HFF-Myc (cell line): ENCODE measurements around the gene RAB27B.

Experiments used
- DNase-seq: peaks from one replicate; pipeline ENCODE4 v3.0.0-alpha.2; 2011; ENCODE audit warnings: low read depth; ENCODE audit errors: extremely low read depth
- H3K4me3 ChIP-seq: replicated peaks from 2 replicates; pipeline ENCODE4 v1.5.1; 2011; ENCODE audit warnings: low read depth, mild to moderate bottlenecking, control low read depth, low read length
- TF ChIP-seq, protein P1 (sequence below): IDR thresholded peaks from 2 replicates; pipeline ENCODE4 v1.5.1; 2012; ENCODE audit warnings: mild to moderate bottlenecking, low read depth, low read length, control low read depth; ENCODE audit errors: missing control alignments

The RAB27B gene, protein sequence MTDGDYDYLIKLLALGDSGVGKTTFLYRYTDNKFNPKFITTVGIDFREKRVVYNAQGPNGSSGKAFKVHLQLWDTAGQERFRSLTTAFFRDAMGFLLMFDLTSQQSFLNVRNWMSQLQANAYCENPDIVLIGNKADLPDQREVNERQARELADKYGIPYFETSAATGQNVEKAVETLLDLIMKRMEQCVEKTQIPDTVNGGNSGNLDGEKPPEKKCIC

DNA sequence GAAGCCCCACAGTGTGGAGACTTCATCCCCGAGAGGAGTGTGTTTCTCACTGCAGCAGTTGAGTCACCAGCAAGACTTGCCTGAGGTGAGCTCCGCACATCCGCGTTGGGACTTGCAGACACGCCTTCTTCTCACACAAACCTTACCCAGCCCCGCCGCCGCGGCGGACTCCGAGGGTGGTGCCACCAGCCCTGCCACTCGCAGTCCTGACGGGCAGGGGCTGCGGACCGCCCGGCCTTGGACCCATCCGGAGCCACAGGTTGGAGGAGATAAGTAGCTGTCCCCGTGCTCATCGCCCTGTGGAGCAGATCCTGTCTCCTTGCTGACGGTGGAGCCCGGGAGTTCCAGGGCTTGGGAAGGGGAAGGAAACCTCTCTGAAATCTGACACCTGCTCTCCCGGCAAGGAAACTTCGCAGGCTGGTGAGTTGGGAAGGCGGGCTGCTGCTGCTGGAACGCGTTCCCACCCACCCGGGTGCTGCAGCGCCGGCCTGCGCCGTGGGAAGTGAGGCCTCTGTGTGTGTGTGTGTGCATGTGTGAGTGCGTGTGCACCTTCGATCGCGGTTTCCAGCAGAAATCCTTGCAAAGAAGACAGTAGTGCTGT lies at the start of gene RAB27B:
RAB27B (plus strand) TSS at position 197 of the 601 bp plus-strand sequence. CDS start 49,109 bp downstream, outside the sequence.
- TF ChIP-seq, protein P1, sequence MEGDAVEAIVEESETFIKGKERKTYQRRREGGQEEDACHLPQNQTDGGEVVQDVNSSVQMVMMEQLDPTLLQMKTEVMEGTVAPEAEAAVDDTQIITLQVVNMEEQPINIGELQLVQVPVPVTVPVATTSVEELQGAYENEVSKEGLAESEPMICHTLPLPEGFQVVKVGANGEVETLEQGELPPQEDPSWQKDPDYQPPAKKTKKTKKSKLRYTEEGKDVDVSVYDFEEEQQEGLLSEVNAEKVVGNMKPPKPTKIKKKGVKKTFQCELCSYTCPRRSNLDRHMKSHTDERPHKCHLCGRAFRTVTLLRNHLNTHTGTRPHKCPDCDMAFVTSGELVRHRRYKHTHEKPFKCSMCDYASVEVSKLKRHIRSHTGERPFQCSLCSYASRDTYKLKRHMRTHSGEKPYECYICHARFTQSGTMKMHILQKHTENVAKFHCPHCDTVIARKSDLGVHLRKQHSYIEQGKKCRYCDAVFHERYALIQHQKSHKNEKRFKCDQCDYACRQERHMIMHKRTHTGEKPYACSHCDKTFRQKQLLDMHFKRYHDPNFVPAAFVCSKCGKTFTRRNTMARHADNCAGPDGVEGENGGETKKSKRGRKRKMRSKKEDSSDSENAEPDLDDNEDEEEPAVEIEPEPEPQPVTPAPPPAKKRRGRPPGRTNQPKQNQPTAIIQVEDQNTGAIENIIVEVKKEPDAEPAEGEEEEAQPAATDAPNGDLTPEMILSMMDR, result no peak
- peak; percentile 56 for DNase-seq
- peak within 1 kb of the TSS; percentile 54 for H3K4me3 ChIP-seq

DNA sequence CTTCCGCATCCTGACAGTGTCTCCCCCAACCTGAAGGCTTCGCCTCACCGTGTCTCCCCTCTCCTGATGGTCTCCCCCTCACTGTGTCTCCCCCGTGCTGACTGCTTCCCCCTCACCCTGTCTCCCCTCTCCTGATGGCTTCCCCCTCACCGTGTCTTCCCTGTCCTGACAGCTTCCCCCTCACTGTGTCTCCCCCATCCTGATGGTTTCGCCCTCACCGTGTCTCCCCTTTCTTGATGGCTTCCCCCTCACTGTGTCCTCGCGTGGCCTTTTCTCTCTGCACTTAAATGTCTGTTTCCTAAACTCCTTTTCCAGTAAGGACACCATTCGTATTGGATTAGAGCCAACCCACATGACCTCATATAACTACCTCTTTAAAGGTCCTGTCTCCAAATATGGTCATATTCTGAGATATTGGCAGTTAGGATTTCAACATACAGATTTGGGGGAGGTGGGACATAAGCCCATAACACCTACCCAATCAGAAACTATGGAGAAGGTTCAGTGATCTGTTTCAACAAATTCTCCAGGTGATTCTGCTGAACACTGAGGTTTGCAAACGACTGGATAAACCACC lies 47.9 kb upstream of the RAB27B start:
- H3K4me3 ChIP-seq, result no peak overlapping the region
- no peak for DNase-seq
- TF ChIP-seq, protein P1, result no peak

DNA sequence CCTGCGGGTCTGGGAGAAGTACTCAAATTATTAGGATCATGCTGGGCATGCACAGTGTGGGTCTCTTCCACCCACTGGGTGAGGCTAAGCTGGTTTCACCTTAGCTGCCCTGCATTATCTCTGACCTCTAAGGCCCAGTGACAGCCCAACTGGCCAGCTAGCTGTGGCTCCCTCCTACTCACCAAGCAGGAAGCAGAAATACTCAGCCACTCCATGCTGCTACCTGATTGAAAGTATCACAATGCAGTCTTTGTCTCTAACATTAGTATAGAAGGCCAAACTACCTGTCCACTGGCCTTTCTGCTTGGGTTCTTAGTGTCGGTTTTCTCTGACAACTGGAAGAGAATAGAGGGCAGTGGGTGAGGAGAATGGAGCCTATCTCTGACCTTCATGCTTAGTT lies 47.3 kb upstream of the RAB27B start:
- H3K4me3 ChIP-seq, result no peak overlapping the region
- TF ChIP-seq, protein P1, result no peak
- no peak for DNase-seq

DNA sequence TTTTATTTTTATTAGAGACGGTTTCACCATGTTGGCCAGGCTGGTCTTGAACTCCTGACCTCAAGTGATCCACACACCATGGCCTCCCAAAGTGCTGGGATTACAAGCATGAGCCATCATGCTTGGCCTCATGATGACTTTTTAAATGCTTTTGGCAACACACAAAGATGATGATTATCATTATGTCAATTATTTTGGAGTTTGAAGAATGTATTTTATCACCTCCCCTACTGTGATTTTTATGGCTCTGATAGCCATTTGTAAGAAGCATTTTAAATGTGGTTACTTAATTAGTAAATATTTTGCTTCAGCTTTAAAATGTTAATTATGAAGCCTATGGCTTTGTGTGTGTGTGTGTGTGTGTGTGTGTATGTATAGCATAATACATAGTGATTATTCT lies 45.1 kb upstream of the RAB27B start:
- TF ChIP-seq, protein P1, result no peak
- no peak overlapping the region for H3K4me3 ChIP-seq
- DNase-seq, result no peak

DNA sequence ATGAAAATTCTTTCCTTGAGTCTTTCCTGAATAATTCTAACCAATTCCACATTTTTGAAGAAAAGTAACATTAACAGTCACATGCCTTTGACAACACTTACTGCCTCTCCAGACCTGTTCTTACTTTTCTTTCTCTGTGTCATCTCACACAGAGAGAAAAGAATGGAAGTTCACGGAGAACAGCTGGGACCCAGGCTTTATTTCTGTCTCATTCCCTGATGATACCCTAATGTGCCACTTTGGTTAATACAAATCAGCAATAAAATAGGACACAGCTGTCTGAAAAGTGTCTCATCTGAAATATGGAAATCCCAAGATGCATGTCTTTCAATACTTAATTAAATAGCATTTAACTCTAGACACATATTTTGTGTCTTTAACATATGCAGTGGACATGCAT lies 42.1 kb upstream of the RAB27B start:
- no peak for DNase-seq
- H3K4me3 ChIP-seq, result no peak overlapping the region
- TF ChIP-seq, protein P1, result no peak

DNA sequence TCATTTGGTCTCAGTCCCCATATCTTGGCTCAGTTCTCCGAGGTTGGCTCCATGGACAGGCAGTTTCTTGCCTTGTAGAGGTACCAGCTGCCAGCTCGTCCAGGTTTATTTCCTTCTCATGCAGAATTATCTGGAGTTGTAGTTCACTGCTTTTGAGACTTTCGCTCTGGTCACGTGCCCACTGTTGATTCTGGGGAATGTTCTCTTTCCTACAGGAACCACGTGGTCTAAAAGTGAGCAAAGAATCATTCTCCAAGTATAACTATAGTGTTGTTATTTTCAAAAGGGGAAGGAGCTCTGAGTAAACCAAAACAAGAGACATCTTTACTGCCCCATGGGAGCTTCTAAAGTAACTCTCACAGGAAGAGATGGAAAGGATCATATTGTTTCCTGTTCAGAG lies 41.2 kb upstream of the RAB27B start:
- TF ChIP-seq, protein P1, result no peak
- DNase-seq, result no peak

More for the DNA sequence above, 41.2 kb upstream of the RAB27B start:
- no peak overlapping the region for H3K4me3 ChIP-seq
